Left lung (tissue), 10 donors: ENCODE results near the gene PTPDC1. TPM values are rescaled to one million over a fixed set of nuclear protein-coding genes. Genes with fewer than 3 reads are reported as not detected.

ENCODE experiments used
- ATAC-seq: fragments of 200-7000 bp; cut with Tn5 transposase; one replicate; pipeline ENCODE4 v1.9.1; 2020; ENCODE audit warnings: moderate library complexity
- DNase-seq, 4 donors: peaks; one replicate each; pipeline ENCODE4 v3.0.0-alpha.2; 2013 to 2020
- H3K27ac ChIP-seq, 2 donors: fragments of 200-600 bp; sonication (generic) in 1 of 2; one replicate each; pipeline versions ENCODE4 v1.5.0 to v1.8.0; 2020 to 2021
- H3K27me3 ChIP-seq, 2 donors: fragments of 200-600 bp; sonication (generic) in 1 of 2; one replicate each; pipeline versions ENCODE4 v1.5.0 to v1.8.0; 2020 to 2021
- H3K36me3 ChIP-seq, 2 donors: fragments of 200-600 bp; sonication (generic) in 1 of 2; one replicate each; pipeline versions ENCODE4 v1.5.0 to v1.8.0; 2020 to 2021
- H3K4me1 ChIP-seq, 2 donors: fragments of 200-600 bp; one replicate each; pipeline ENCODE4 v1.8.0; 2021
- H3K4me3 ChIP-seq, 2 donors: fragments of 200-600 bp; sonication (generic) in 1 of 2; one replicate each; pipeline versions ENCODE4 v1.5.0 to v1.8.0; 2020 to 2021; ENCODE audit warnings: mild to moderate bottlenecking in 1 of 2
- H3K9me3 ChIP-seq, 2 donors: fragments of 200-600 bp; sonication (generic) in 1 of 2; one replicate each; pipeline versions ENCODE4 v1.5.0 to v1.8.0; 2020 to 2021
- CTCF ChIP-seq, 2 donors: fragments of 200-600 bp; sonication (generic) in 1 of 2; IDR thresholded peaks; one replicate each; pipeline versions ENCODE4 v1.5.0 to v1.8.0; 2021; ENCODE audit warnings: antibody characterized with exemption in 2 of 2
- intact Hi-C, 2 donors: fragments of 100-400 bp; cut with DNase I; formaldehyde crosslinking; loops; one replicate each; pipeline versions ENCODE4 v1.11.2 to v1.14.2; 2022
- polyA plus RNA-seq, 6 donors: library from polyadenylated mRNA; unstranded; fragments of 120-200 nt; gene quantifications; one replicate each; pipeline ENCODE4 v1.2.1, GENCODE V29; 2013; ENCODE audit not compliant: insufficient read length in 6 of 6
- total RNA-seq, 2 donors: library from RNA; stranded (reverse); fragmentation: NEBNext Ultra II Directional; extraction: Animal tissue kit (Norgen Biotek cat#: 25700); gene quantifications; one replicate each; pipeline ENCODE4 v1.2.1, GENCODE V29; 2021
- donor health status: DM: no; HTN: yes; CAD: no.
- donor health status: DM: no; HTN: no; CAD: no.

The PTPDC1 gene
- total and polyA plus RNA-seq, 8 donors: 9.2 to 18.7 (median 15.4) TPM

- Histone ChIP-seq H3K27ac (no peak overlapping the region), H3K4me3 (no peak overlapping the region), H3K9me3 (no peaks in the 10 kb centered on the region), H3K4me1 (no peaks in the 10 kb centered on the region), H3K36me3 (peaks cover 0 to 7% of the 10 kb centered on the region in 2 donors), H3K27me3 (no peaks in the 10 kb centered on the region)
- intact Hi-C loops: no loop called here
- no peak for TF ChIP-seq CTCF (IDR thresholded peaks at IDR 0.05)
- DNase-seq (no peak), ATAC-seq (no peak)
Observed at GRCh38 chr9:94100152-94100879, 16.1 kb downstream of the PTPDC1 start.

GRCh38 chr9:94101162-94101853, 17.0 kb downstream of the PTPDC1 start:
- intact Hi-C loops: no loop called here
- no peak for ATAC-seq
- H3K27me3 ChIP-seq: no peaks in the 10 kb centered on the region
- TF ChIP-seq CTCF (IDR thresholded peaks at IDR 0.05): no peak
- no peak overlapping the region for H3K4me3 ChIP-seq
- H3K36me3 ChIP-seq: peaks cover 0 to 7% of the 10 kb centered on the region in 2 donors
- DNase-seq: no peak
- no peaks in the 10 kb centered on the region for H3K4me1 ChIP-seq
- no peaks in the 10 kb centered on the region for H3K9me3 ChIP-seq
- no peak overlapping the region for H3K27ac ChIP-seq

GRCh38 chr9:94108584-94108983, 24.3 kb downstream of the PTPDC1 start:
- intact Hi-C loops: no loop called here
- no peak for TF ChIP-seq CTCF (IDR thresholded peaks at IDR 0.05)
- H3K27ac ChIP-seq: no peak overlapping the region
- H3K27me3 ChIP-seq: no peaks in the 10 kb centered on the region
- ATAC-seq (peak; percentile 18), DNase-seq (peak in 2 of 4 donors; percentile 14 to 41)
- H3K36me3 ChIP-seq: no peaks in the 10 kb centered on the region
- no peaks in the 10 kb centered on the region for H3K9me3 ChIP-seq
- H3K4me3 ChIP-seq: no peak overlapping the region
- no peaks in the 10 kb centered on the region for H3K4me1 ChIP-seq

- no peak overlapping the region for H3K4me3 ChIP-seq
- intact Hi-C loops: no loop called here
- no peaks in the 10 kb centered on the region for H3K36me3 ChIP-seq
- no peak for TF ChIP-seq CTCF (IDR thresholded peaks at IDR 0.05)
- H3K27ac ChIP-seq: no peak overlapping the region
- no peaks in the 10 kb centered on the region for H3K9me3 ChIP-seq
- no peaks in the 10 kb centered on the region for H3K27me3 ChIP-seq
- ATAC-seq (no peak), DNase-seq (no peak)
- H3K4me1 ChIP-seq: no peaks in the 10 kb centered on the region
Observed at GRCh38 chr9:94110821-94111252, 26.6 kb downstream of the PTPDC1 start.

- Histone ChIP-seq H3K36me3 (no peaks in the 10 kb centered on the region), H3K27ac (no peak overlapping the region), H3K4me3 (no peak overlapping the region), H3K27me3 (no peaks in the 10 kb centered on the region), H3K9me3 (no peaks in the 10 kb centered on the region), H3K4me1 (no peaks in the 10 kb centered on the region)
- ATAC-seq: no peak
- no peak for TF ChIP-seq CTCF (IDR thresholded peaks at IDR 0.05)
- no peak for DNase-seq
- intact Hi-C loops: no loop called here
Observed at GRCh38 chr9:94111446-94111845, 27.2 kb downstream of the PTPDC1 start.
